CD4-positive, alpha-beta T cell treated with Interleukin-17A for 4 hours (primary cell): ENCODE measurements around the gene OR10C1.

Experiments used
- DNase-seq: peaks from one replicate; pipeline ENCODE4 v3.0.0-alpha.2; 2020; ENCODE audit warnings: mixed read lengths

The OR10C1 gene

DNA sequence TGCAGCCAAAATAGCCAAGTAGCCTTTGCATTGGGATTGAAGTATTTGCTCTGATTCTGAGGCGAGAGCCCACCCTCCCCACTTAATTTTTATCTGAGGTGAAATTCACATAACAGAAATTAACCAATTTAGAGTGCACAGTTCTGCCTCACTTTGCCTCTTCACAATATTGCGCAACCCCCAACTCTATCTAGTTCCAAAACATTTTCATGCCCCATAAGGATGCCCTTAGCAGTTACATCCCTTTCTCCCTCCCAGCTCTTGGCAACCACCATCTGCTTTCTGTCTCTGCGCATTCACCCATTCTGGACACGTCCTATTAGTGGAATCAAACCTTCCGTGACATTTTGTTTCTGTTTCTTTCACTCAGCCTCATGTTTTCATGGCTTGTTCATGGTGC lies 39.6 kb downstream of the OR10C1 start:
- no peak for DNase-seq

- no peak for DNase-seq
Observed at GRCh38 chr6:29479560-29479959, 40.5 kb downstream of the OR10C1 start.

DNA sequence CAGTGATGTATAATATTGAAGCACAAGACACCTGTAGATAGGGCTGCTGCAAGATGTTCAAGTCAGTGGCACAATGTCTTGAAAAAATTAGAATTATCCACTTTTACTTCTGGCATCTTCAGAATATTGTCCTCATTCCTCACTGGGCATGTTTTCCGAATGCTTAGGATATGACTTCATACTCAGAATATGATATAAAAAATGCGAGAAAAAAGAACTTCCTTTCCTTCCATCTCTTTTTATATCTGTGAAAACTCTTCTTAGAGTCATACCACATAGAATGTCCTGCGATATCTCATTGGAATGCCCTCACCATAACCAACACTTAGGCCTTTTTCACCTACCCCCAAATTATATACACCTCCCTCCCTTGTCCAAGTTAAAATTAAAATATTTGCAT lies 44.1 kb downstream of the OR10C1 start:
- DNase-seq = no peak

- no peak for DNase-seq
Observed at GRCh38 chr6:29483735-29484134, 44.6 kb downstream of the OR10C1 start.

- no peak for DNase-seq
Observed at GRCh38 chr6:29486577-29486976, 47.5 kb downstream of the OR10C1 start.

- DNase-seq = no peak
Observed at GRCh38 chr6:29487131-29487530, 48.0 kb downstream of the OR10C1 start.

GRCh38 chr6:29487660-29488059 lies 48.6 kb downstream of the OR10C1 start, which contains the start of gene MAS1L:
Gene MAS1L, minus strand, starts transcription at chr6:29487956. Its CDS starts 54 bp downstream, at chr6:29487902.
- no peak for DNase-seq

- no peak for DNase-seq
Observed at GRCh38 chr6:29488874-29489273, 49.8 kb downstream of the OR10C1 start.

- DNase-seq = no peak
Observed at GRCh38 chr6:29489286-29489685, 50.2 kb downstream of the OR10C1 start.

DNA sequence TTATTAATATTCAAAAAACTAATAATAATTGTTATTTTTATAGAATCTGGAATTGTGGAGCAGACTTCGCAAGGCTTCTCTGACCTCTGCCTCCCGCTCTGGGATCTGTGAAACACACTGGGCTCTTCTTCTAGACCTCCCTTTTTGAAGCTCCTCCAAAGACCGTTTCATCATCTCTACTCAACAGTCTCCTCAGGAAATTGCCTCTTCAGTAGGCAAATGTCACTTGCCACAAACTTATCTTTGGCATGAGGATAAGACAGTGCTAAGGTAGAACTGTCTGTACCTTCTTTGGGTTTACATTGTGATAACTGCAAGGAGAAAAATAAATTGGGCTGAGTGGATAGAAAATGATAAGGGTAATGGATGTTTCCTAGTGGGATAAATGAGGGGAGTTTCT lies 50.9 kb downstream of the OR10C1 start:
- no peak for DNase-seq

GRCh38 chr6:29490552-29490951 lies 51.4 kb downstream of the OR10C1 start:
- DNase-seq = no peak
